ENCODE measurements around the gene DR1.

Gene DR1

GRCh38 chr1:93362237-93362636 lies 16.5 kb downstream of the DR1 start:
- Histone ChIP-seq H3K14ac (ENCODE audit: low read length) (no peak overlapping the region), H2BK5ac (ENCODE audit: low read length) (no peak overlapping the region), H3K79me1 (ENCODE audit: low read depth, low read length) (no peaks in the 10 kb centered on the region), H3K27ac (replicated peaks; ENCODE audit: low read length) (no peak overlapping the region), H2AFZ (ENCODE audit: low read length) (no peak overlapping the region), H3K4ac (ENCODE audit: low read length) (no peak overlapping the region), H4K8ac (ENCODE audit: low read depth, low read length) (no peak overlapping the region), H3K4me1 (ENCODE audit: control insufficient read depth in 2 of 2, insufficient read depth in 1 of 2, low read depth in 1 of 2, low read length in 2 of 2) (no peaks in the 10 kb centered on the region), H3K27me3 (ENCODE audit: control insufficient read depth in 3 of 3, insufficient read depth in 3 of 3, low read depth in 1 of 3, low read length in 3 of 3) (no peaks in the 10 kb centered on the region), H2BK15ac (ENCODE audit: low read length) (no peak overlapping the region), H3K18ac (ENCODE audit: low read length) (no peak overlapping the region), H2AK5ac (ENCODE audit: low read depth, low read length) (no peak overlapping the region), H3K4me3 (ENCODE audit: low read length in 2 of 2) (no peak overlapping the region), H3K9ac (ENCODE audit: low read depth, low read length, poor library complexity) (no peak overlapping the region), H3K36me3 (replicated peaks in 1 of 2; ENCODE audit: control insufficient read depth in 2 of 2, insufficient read depth in 2 of 2, low read length in 2 of 2) (peaks cover 11 to 96% of the 10 kb centered on the region in 2 donors), H3K23ac (ENCODE audit: low read depth, low read length, poor library complexity) (no peak overlapping the region), H3K9me3 (replicated peaks in 1 of 2; ENCODE audit: control insufficient read depth in 2 of 2, insufficient read depth in 1 of 2, low read depth in 1 of 2, low read length in 2 of 2) (no peaks in the 10 kb centered on the region), H3K4me2 (ENCODE audit: insufficient read depth, low read length, poor library complexity, severe bottlenecking) (no peak overlapping the region), H2BK12ac (ENCODE audit: low read length) (no peak overlapping the region), H2BK120ac (ENCODE audit: low read depth, low read length) (no peak overlapping the region), H4K91ac (ENCODE audit: low read depth, low read length, poor library complexity) (no peak overlapping the region)
- DNase-seq (ENCODE audit: low spot score): no peak
- no CpG with 5 or more reads among the region's 3 CpGs for WGBS, 2 donors (ENCODE audit: extremely low coverage in 2 of 2, insufficient read length in 2 of 2, insufficient replicate concordance in 1 of 2)

GRCh38 chr1:93365813-93366212 lies 20.1 kb downstream of the DR1 start:
- WGBS, 2 donors (ENCODE audit: extremely low coverage in 2 of 2, insufficient read length in 2 of 2, insufficient replicate concordance in 1 of 2): no CpG with 5 or more reads among the region's 2 CpGs

GRCh38 chr1:93369734-93370133 lies 24.0 kb downstream of the DR1 start:
- Histone ChIP-seq H4K8ac (ENCODE audit: low read depth, low read length) (no peak overlapping the region), H2BK120ac (ENCODE audit: low read depth, low read length) (no peak overlapping the region), H3K36me3 (replicated peaks in 1 of 2; ENCODE audit: control insufficient read depth in 2 of 2, insufficient read depth in 2 of 2, low read length in 2 of 2) (peaks cover 5 to 49% of the 10 kb centered on the region in 2 donors), H3K79me1 (ENCODE audit: low read depth, low read length) (no peaks in the 10 kb centered on the region), H4K91ac (ENCODE audit: low read depth, low read length, poor library complexity) (no peak overlapping the region), H3K9me3 (replicated peaks in 1 of 2; ENCODE audit: control insufficient read depth in 2 of 2, insufficient read depth in 1 of 2, low read depth in 1 of 2, low read length in 2 of 2) (peaks cover 5 to 6% of the 10 kb centered on the region in 2 donors), H2BK5ac (ENCODE audit: low read length) (no peak overlapping the region), H3K23ac (ENCODE audit: low read depth, low read length, poor library complexity) (no peak overlapping the region), H3K27me3 (ENCODE audit: control insufficient read depth in 3 of 3, insufficient read depth in 3 of 3, low read depth in 1 of 3, low read length in 3 of 3) (no peaks in the 10 kb centered on the region), H3K4me2 (ENCODE audit: insufficient read depth, low read length, poor library complexity, severe bottlenecking) (no peak overlapping the region), H3K4me3 (ENCODE audit: low read length in 2 of 2) (no peak overlapping the region), H2BK15ac (ENCODE audit: low read length) (no peak overlapping the region), H3K14ac (ENCODE audit: low read length) (no peak overlapping the region), H2AK5ac (ENCODE audit: low read depth, low read length) (no peak overlapping the region), H3K4ac (ENCODE audit: low read length) (no peak overlapping the region), H3K4me1 (ENCODE audit: control insufficient read depth in 2 of 2, insufficient read depth in 1 of 2, low read depth in 1 of 2, low read length in 2 of 2) (no peaks in the 10 kb centered on the region), H3K27ac (replicated peaks; ENCODE audit: low read length) (no peak overlapping the region), H3K9ac (ENCODE audit: low read depth, low read length, poor library complexity) (no peak overlapping the region), H2BK12ac (ENCODE audit: low read length) (no peak overlapping the region), H2AFZ (ENCODE audit: low read length) (no peak overlapping the region), H3K18ac (ENCODE audit: low read length) (no peak overlapping the region)
- no peak for DNase-seq (ENCODE audit: low spot score)
- no CpG with 5 or more reads among the region's 1 CpG for WGBS, 2 donors (ENCODE audit: extremely low coverage in 2 of 2, insufficient read length in 2 of 2, insufficient replicate concordance in 1 of 2)

More at GRCh38 chr1:93365813-93366212, 20.1 kb downstream of the DR1 start:
- no peak overlapping the region for H2AFZ ChIP-seq (ENCODE audit: low read length)
- no peak overlapping the region for H2BK120ac ChIP-seq (ENCODE audit: low read depth, low read length)
- H3K27me3 ChIP-seq (ENCODE audit: control insufficient read depth in 3 of 3, insufficient read depth in 3 of 3, low read depth in 1 of 3, low read length in 3 of 3): no peaks in the 10 kb centered on the region
- H3K36me3 ChIP-seq (replicated peaks in 1 of 2; ENCODE audit: control insufficient read depth in 2 of 2, insufficient read depth in 2 of 2, low read length in 2 of 2): peaks cover 8 to 81% of the 10 kb centered on the region in 2 donors
- H3K4me2 ChIP-seq (ENCODE audit: insufficient read depth, low read length, poor library complexity, severe bottlenecking): no peak overlapping the region
- no peak overlapping the region for H2AK5ac ChIP-seq (ENCODE audit: low read depth, low read length)
- H2BK5ac ChIP-seq (ENCODE audit: low read length): no peak overlapping the region
- H2BK15ac ChIP-seq (ENCODE audit: low read length): no peak overlapping the region
- peaks cover 0 to 2% of the 10 kb centered on the region in 2 donors for H3K9me3 ChIP-seq (replicated peaks in 1 of 2; ENCODE audit: control insufficient read depth in 2 of 2, insufficient read depth in 1 of 2, low read depth in 1 of 2, low read length in 2 of 2)
- H3K9ac ChIP-seq (ENCODE audit: low read depth, low read length, poor library complexity): no peak overlapping the region
- no peaks in the 10 kb centered on the region for H3K79me1 ChIP-seq (ENCODE audit: low read depth, low read length)
- no peak overlapping the region for H3K4me3 ChIP-seq (ENCODE audit: low read length in 2 of 2)
- no peak overlapping the region for H2BK12ac ChIP-seq (ENCODE audit: low read length)
- DNase-seq (ENCODE audit: low spot score): no peak
- H3K4ac ChIP-seq (ENCODE audit: low read length): no peak overlapping the region
- H3K27ac ChIP-seq (replicated peaks; ENCODE audit: low read length): no peak overlapping the region
- H3K14ac ChIP-seq (ENCODE audit: low read length): no peak overlapping the region
- no peak overlapping the region for H4K91ac ChIP-seq (ENCODE audit: low read depth, low read length, poor library complexity)
- H3K4me1 ChIP-seq (ENCODE audit: control insufficient read depth in 2 of 2, insufficient read depth in 1 of 2, low read depth in 1 of 2, low read length in 2 of 2): no peaks in the 10 kb centered on the region
- H3K23ac ChIP-seq (ENCODE audit: low read depth, low read length, poor library complexity): no peak overlapping the region
- H3K18ac ChIP-seq (ENCODE audit: low read length): no peak overlapping the region
- H4K8ac ChIP-seq (ENCODE audit: low read depth, low read length): no peak overlapping the region

GRCh38 chr1:93374334-93375106 lies 28.8 kb downstream of the DR1 start:
- Histone ChIP-seq H4K91ac (ENCODE audit: low read depth, low read length, poor library complexity) (no peak overlapping the region), H2BK5ac (ENCODE audit: low read length) (no peak overlapping the region), H3K9ac (ENCODE audit: low read depth, low read length, poor library complexity) (no peak overlapping the region), H3K4ac (ENCODE audit: low read length) (no peak overlapping the region), H2AFZ (ENCODE audit: low read length) (no peak overlapping the region), H2BK120ac (ENCODE audit: low read depth, low read length) (no peak overlapping the region), H3K18ac (ENCODE audit: low read length) (no peak overlapping the region), H3K14ac (ENCODE audit: low read length) (no peak overlapping the region), H2BK15ac (ENCODE audit: low read length) (no peak overlapping the region), H3K4me3 (ENCODE audit: low read length in 2 of 2) (no peak overlapping the region), H3K4me1 (ENCODE audit: control insufficient read depth in 2 of 2, insufficient read depth in 1 of 2, low read depth in 1 of 2, low read length in 2 of 2) (no peaks in the 10 kb centered on the region), H2BK12ac (ENCODE audit: low read length) (no peak overlapping the region), H3K23ac (ENCODE audit: low read depth, low read length, poor library complexity) (no peak overlapping the region), H2AK5ac (ENCODE audit: low read depth, low read length) (no peak overlapping the region), H4K8ac (ENCODE audit: low read depth, low read length) (no peak overlapping the region), H3K36me3 (replicated peaks in 1 of 2; ENCODE audit: control insufficient read depth in 2 of 2, insufficient read depth in 2 of 2, low read length in 2 of 2) (peaks cover 0 to 7% of the 10 kb centered on the region in 2 donors), H3K4me2 (ENCODE audit: insufficient read depth, low read length, poor library complexity, severe bottlenecking) (no peak overlapping the region), H3K27ac (replicated peaks; ENCODE audit: low read length) (no peak overlapping the region), H3K27me3 (ENCODE audit: control insufficient read depth in 3 of 3, insufficient read depth in 3 of 3, low read depth in 1 of 3, low read length in 3 of 3) (no peaks in the 10 kb centered on the region), H3K9me3 (replicated peaks in 1 of 2; ENCODE audit: control insufficient read depth in 2 of 2, insufficient read depth in 1 of 2, low read depth in 1 of 2, low read length in 2 of 2) (peaks cover 10 to 20% of the 10 kb centered on the region in 2 donors), H3K79me1 (ENCODE audit: low read depth, low read length) (no peaks in the 10 kb centered on the region)
- no peak for DNase-seq (ENCODE audit: low spot score)
- WGBS, 2 donors (ENCODE audit: extremely low coverage in 2 of 2, insufficient read length in 2 of 2, insufficient replicate concordance in 1 of 2): no CpG with 5 or more reads among the region's 5 CpGs

All from neuronal stem cell (in vitro differentiated cells).